ENCODE data around the gene IL36G.

The IL36G gene

DNA sequence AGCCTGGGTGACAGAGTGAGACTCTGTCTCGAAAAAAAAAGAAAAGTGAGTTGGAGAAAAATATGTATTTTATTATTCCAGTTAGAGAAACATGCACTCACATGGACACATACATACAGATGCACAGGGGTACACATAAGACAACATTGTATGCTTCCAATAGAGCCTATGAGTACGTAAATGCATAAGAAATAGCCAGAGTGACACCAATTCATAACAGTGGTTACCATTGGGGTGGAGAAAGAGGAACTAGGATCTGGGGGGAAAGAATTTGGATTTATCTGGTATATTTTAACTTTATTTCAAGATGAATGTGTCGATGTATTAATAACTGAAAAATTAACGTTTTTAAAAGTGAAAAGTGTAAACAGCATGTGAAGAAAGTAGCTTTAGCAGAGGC is 43.5 kb downstream of the IL36G start:
- Mint-ChIP-seq H3K27ac (no peak overlapping the region), H3K4me3 (no peak overlapping the region), H3K36me3 (ENCODE audit: low read depth) (no peaks in the 10 kb centered on the region), H3K4me1 (no peaks in the 10 kb centered on the region), H3K27me3 (peaks cover 5% of the 10 kb centered on the region), H3K9me3 (peaks cover 7% of the 10 kb centered on the region)
- ATAC-seq: no peak
- DNase-seq: no peak

GRCh38 chr2:113024764-113025163 is 47.0 kb downstream of the IL36G start:
- Mint-ChIP-seq H3K27ac (no peak overlapping the region), H3K9me3 (no peaks in the 10 kb centered on the region), H3K27me3 (peaks cover 12% of the 10 kb centered on the region), H3K36me3 (ENCODE audit: low read depth) (no peaks in the 10 kb centered on the region), H3K4me1 (no peaks in the 10 kb centered on the region), H3K4me3 (no peak overlapping the region)
- no peak for DNase-seq
- no peak for ATAC-seq

GRCh38 chr2:113025737-113026136 is 47.9 kb downstream of the IL36G start:
- H3K4me1 Mint-ChIP-seq: no peaks in the 10 kb centered on the region
- H3K27me3 Mint-ChIP-seq: peaks cover 12% of the 10 kb centered on the region
- H3K27ac Mint-ChIP-seq: no peak overlapping the region
- H3K9me3 Mint-ChIP-seq: no peaks in the 10 kb centered on the region
- ATAC-seq: no peak
- no peaks in the 10 kb centered on the region for H3K36me3 Mint-ChIP-seq (ENCODE audit: low read depth)
- no peak overlapping the region for H3K4me3 Mint-ChIP-seq
- DNase-seq: no peak

DNA sequence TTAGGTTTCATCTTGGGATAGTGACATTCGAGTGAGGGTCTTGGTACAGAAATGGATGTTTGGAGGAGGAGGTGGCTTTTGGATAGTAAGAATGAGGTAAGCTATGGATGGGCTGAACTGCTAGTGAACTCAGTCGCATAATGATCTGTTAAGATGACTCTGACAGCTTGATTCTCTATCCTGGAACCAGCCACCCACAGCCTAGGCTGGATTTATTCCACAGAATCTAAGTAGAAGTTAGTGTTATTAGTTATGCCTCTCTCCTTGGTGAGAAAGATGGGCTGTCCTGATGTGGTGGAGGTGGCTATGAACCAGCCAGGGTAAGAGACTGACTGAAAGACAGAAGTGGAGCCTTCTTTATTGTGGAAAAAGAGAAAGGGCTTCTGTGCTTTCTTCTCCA is 49.9 kb downstream of the IL36G start:
- DNase-seq: no peak
- Mint-ChIP-seq H3K9me3 (no peaks in the 10 kb centered on the region), H3K4me3 (no peak overlapping the region), H3K4me1 (no peaks in the 10 kb centered on the region), H3K36me3 (ENCODE audit: low read depth) (no peaks in the 10 kb centered on the region), H3K27ac (no peak overlapping the region), H3K27me3 (peaks cover 12% of the 10 kb centered on the region)
- no peak for ATAC-seq

DNA sequence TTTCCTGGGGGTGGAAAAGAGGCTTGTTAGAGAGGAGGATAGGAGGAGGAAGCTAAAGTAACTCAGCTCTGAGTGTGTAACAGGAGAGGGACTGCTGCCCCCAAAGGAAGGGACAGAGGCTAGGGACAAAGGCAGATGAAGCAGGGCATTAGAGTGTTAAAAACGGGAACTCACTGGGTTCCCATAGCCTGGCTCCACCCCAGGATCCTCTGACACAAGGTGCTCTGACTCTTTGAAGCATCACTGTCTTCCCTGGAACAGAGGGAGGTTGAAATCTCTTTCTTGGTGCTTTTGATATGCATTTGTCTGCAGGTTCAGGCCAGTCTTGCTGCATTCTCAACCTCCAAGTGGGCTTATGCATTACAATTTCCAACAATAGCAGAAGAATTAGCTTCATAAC is 50.3 kb downstream of the IL36G start:
- Mint-ChIP-seq H3K27me3 (peaks cover 12% of the 10 kb centered on the region), H3K4me3 (no peak overlapping the region), H3K36me3 (ENCODE audit: low read depth) (no peaks in the 10 kb centered on the region), H3K9me3 (no peaks in the 10 kb centered on the region), H3K27ac (no peak overlapping the region), H3K4me1 (no peaks in the 10 kb centered on the region)
- DNase-seq (no peak), ATAC-seq (no peak)

DNA sequence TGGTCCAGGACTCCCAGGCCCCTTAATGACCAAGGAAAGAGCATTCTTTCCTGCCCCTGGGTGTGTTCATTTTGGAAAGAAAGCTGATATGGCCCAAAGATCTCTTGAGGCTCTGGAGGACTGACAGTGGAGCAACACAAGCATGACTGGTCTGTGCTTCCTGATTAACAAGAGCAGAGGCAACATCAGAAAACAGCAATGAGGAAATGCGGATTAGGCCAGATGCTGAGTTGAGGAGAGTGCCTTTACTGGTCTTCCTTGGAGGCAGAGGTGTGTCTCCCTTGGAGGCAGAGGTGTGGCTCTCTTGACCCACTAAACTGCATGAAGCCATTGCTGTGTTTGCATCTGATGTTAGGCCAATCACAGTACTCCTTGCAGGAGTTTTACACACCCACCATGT is 54.9 kb downstream of the IL36G start:
- no peaks in the 10 kb centered on the region for H3K4me1 Mint-ChIP-seq
- H3K27me3 Mint-ChIP-seq: peaks cover 4% of the 10 kb centered on the region
- no peaks in the 10 kb centered on the region for H3K9me3 Mint-ChIP-seq
- H3K27ac Mint-ChIP-seq: no peak overlapping the region
- no peak for ATAC-seq
- DNase-seq: no peak
- no peak overlapping the region for H3K4me3 Mint-ChIP-seq
- H3K36me3 Mint-ChIP-seq (ENCODE audit: low read depth): no peaks in the 10 kb centered on the region

DNA sequence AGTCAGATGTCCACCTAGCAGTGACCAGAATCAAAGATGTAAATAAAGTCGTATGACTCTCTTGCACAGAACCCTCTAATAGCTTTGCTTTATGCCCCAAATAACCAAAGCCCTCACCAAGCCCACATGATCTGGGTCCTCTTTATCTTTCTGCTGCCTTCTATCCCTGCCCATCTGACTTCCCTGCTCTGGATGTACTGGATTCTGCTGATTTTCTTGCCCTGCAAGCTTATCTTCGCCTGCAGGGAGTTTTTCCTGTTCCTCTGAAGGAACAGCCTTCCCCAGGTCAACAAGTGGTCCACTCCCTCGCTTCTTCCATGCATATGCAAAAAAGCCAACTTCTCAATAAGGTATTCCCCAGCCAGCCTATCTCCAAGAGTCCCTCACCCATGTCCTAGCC is 56.2 kb downstream of the IL36G start:
- no peak overlapping the region for H3K27ac Mint-ChIP-seq
- H3K36me3 Mint-ChIP-seq (ENCODE audit: low read depth): no peaks in the 10 kb centered on the region
- no peak for ATAC-seq
- DNase-seq: no peak
- H3K27me3 Mint-ChIP-seq: peaks cover 4% of the 10 kb centered on the region
- no peak overlapping the region for H3K4me3 Mint-ChIP-seq
- H3K9me3 Mint-ChIP-seq: no peaks in the 10 kb centered on the region
- H3K4me1 Mint-ChIP-seq: no peaks in the 10 kb centered on the region

All from activated naive CD8-positive, alpha-beta T cell treated with anti-CD3 and anti-CD28 coated beads, Interleukin-2, amount 50 U/mL, for 24 hours (primary cell).